Occipital lobe (tissue), 2 donors: ENCODE measurements around the gene USF1. TPM values are rescaled to one million over a fixed set of nuclear protein-coding genes. Genes with fewer than 3 reads are reported as not detected.
"Not testable (repeated sequence)": the region's sequence is repeated elsewhere in the genome, so short reads cannot be mapped to it uniquely, and the experiment has no call there.

Experiments used
- DNase-seq: peaks from one replicate; lab custom pipeline; 2025; lab: John Stamatoyannopoulos, UW
- total RNA-seq: library from RNA; depleted of rRNA; stranded (reverse); fragments of >200 nt; gene quantifications from one replicate; pipeline ENCODE4 v1.2.3, GENCODE V29; 2014

USF1 gene
- total RNA-seq, 1 donor from 2014 or later: 131 TPM

DNA sequence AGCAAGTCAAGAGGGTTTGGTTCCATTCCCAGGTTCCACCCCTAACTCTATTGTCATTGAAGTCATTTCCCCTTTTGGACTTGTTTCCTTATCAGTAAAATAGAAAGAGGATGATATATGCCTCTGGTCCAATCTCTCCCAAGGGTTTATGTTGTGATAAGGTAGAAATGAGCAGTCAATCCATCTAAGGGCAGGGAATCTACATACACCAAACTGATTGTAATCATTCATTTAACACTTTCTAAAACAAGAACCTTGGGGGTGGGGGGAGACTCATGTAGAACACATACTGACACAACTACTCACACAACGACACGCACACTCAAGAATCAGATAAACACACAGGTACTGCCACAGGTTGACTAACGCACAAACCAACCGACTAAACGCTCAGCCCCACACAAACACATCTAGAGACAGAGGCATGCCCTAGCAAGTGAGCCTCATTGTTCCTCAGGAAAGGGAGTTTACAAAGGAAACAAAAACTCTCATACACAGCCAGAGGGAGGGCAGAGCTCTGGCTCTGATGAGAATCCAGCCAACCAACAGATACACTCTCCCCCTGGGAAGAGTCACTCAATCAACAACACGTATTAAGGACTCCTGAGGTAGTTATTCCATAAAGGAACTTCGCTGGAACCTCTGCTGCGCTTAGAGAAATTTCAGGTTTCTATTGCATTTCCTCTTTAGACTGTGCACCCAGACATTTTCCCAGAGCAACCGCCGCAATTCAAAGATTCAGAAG, 25.9 kb downstream of the USF1 start:
- DNase-seq: no peak

DNA sequence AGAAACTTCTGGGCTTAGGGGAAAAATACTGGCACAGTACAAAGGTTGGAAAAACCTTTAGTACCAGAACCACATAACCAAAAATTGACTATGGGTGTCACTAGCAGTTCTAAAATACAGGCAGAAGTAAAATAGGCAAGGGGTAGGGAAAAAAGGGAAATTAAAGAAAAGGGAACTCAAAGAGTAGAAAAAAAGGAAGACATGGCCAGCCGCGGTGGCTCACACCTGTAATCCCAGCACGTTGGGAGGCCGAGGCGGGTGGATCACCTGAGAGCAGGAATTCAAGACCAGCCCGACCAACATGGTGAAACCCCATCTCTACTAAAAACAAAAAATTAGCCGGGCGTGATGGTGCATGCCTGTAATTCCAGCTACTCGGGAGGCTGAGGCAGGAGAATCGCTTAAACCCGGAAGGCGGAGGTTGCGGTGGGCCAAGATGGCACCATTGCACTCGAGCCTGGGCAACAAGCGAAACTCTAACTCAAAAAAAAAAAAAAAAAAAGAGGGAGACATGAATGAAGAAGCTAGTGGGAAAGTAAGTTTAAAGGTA, 26.6 kb downstream of the USF1 start:
- not testable (repeated sequence) for DNase-seq

DNA sequence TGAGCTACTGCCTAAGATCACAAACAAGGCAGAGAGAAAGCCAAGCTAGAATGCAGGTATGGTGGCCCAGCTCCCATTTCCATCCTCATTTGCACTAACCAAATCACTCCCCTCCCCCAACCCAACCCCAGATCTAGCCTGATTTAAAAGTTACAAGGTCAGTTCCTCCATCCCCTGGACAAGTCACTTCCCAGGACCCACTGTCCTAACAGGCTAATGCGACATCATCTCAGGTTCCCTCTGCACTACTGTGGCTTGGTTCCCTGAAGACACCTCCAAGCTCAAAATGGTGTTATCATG, 27.2 kb downstream of the USF1 start:
- no peak for DNase-seq

DNA sequence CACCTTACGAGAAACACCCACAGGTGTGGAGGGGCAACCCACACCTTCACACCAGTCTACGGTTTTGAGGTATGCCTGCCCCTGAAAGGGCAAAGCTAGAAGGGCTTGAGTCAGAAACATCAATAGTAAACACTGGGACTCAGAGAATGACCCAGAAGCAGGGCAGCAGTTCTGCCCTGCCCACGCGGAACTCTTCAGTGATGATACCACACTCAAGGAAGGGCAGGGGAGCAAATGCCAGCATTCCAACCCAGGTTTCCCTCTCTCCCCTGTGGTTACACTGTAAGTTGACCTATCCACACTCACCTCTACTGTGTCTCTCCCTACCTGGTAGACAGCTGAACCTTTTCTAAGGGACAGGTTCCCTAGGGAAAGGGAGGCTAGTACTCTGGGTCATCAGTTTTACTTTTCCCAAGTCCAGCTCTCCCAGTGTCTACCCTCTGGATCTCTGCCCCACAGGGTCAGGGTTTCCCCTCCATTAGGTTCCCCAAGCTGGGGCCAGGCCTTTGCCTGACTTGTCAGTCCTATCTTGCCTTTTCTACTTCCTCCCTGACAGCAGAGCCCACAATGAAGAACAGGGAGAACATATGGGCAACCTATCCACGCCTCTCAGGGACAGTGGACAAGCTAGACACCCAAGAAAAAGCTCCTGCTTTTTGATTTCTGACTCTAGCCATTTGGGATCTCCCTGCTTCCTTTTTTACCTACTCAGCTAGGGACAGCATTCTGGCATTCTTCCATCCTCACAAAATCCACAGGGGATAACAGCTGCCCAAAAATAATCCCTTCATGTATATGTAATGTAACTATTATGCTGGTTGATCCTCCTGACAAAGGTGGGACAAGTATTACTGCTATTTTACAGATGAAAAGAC, 27.8 kb downstream of the USF1 start:
- DNase-seq: no peak

DNA sequence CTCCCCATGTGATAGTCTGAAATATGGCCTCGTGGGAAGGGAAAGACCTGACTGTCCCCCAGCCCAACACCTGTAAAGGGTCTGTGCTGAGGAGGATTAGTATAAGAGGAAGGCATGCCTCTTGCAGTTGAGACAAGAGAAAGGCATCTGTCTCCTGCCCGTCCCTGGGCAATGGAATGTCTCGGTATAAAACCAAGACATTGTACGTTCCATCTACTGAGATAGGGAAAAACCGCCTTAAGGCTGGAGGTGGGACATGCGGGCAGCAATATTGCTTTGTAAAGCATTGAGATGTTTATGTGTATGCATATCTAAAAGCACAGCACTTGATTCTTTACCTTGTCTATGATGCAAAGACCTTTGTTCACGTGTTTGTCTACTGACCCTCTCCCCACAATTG, 28.6 kb downstream of the USF1 start:
- not testable (repeated sequence) for DNase-seq

DNA sequence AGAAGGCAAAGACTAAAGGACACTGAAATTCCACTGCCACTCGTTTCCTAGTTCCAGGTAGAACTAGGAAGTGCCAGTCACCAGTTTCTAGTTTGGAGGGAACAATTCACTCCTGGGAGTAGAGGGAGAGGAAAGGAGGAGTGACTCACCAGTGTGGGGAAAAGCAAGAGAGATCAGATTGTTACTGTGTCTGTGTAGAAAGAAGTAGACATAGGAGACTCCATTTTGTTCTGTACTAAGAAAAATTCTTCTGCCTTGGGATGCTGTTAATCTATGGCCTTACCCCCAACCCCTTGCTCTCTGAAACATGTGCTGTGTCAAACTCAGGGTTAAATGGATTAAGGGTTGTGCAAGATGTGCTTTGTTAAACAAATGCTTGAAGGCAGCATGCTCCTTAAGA, 29.1 kb downstream of the USF1 start:
- DNase-seq: not testable (repeated sequence)

DNA sequence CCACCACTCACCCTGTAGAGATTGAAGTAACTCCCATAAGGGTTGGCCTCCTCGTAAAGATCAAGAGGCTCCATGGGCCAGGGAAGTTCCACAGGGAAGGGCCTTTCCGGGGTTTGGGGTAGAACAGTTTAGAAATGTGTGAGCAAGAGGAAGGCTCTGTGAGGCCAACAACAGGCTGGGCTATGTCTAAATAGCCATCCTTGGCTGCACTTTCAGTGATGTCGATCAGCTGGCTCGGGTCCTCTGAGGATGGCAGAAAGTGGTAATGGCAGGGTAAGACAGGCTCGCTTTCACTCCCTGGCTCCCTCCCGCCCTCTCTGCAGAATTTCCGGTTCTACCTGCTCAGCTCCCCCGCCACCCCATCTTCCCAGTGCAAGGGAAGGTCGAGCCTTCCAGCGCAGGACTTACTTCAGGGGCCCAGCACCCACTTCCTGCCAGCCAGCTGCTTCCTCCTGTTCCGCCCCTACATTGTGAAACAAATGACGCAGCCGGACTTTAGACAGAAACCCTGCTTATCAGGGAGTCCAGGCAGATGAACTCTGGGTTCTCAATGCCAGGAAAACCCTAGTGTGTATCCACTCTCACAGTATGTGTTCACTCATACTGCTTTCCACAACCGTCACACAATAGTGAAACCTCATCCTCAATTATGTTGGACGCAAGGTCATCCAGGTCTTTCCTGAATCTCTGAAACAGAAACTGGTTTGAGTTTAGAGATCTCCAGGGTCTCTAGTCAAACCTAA, 32.1 kb downstream of the USF1 start:
- DNase-seq: no peak

DNA sequence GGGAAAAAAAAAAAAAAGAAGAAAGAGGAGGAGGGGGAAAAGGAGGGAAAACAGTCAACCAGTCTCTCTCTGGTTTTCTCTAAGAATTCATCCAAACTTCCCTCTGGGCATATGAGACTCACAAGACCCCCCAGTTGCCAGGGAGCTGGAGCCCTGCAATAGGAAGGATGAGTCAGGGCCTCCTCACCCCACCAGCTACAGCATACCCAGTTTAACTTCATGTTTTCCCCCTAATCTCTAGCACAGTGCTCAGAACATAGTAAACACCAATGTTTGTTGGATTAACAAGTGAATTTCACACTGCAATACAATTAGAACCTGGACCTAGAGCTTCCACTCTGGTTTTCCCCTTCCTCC, 32.7 kb downstream of the USF1 start:
- no peak for DNase-seq

DNA sequence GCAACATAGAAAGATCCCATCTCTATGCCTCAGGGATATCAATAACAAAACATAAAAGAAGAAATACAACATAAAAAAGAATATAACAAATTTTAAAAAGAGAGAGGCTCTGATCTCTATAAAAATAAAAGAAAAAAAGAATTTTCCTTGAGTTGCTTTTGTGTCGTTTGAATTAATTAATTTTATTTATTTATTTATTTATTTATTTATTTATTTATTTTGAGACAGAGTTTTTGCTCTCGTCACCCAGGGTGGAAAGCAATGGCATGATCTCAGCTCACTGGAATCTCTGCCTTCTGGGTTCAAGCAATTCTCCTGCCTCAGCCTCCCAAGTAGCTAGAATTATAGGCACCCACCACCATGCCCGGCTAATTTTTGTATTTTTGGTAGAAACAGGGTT, 33.4 kb downstream of the USF1 start:
- DNase-seq: no peak

DNA sequence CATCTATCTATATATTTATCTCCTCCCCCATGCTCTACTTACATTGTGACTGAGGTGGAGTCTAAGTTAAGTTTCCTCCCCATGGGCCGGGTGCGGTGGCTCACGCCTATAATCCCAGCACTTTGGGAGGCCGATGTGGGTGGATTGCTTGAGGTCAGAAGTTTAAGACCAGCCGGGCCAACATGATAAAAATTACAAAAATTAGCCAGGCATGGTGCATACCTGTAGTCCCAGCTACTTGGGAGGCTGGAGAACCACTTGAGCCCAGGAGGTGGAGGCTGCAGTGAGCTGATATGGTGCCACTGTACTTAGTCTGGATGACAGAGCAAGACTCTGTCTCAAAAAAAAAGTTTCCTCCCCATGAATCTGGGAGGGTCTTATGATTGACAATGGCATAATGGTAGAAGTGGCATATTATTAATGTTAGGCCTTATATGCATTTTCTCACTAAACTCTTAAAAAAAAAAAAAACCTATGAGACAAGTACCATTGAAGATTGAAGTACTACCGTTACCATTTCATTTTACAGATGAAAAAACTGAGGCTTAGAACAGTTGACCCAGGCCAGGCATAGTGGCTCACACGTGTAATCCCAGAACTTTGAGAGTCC, 36.1 kb downstream of the USF1 start:
- DNase-seq: no peak

DNA sequence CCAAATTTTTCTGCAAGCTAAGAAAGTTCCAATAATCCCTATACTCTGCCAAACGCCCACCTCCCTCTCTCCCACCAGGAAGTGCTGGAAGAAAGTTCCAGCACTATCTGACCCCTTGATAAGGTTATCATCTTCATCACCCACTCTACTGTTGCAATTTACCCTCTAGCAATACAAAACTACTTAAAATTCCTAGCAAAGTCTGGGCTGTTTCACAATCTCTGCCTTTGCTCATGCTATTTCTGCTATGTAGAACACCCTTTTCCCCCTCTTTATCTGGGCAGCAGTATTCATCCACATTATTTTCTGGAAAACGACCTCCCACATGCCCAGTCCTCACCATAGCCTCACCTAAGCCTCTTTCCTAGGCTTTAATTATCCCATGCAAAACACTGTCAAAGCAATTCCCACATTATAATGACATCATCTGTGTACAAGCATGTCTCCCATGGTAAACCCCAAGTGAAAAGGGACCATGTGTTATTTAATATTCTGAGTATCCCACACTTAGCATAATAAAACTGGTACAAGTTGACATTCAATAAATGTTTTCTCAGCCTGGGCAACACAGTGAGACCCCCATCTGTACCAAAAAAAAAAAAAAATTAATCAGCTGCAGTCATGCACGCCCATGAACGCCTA, 36.8 kb downstream of the USF1 start:
- DNase-seq: no peak

DNA sequence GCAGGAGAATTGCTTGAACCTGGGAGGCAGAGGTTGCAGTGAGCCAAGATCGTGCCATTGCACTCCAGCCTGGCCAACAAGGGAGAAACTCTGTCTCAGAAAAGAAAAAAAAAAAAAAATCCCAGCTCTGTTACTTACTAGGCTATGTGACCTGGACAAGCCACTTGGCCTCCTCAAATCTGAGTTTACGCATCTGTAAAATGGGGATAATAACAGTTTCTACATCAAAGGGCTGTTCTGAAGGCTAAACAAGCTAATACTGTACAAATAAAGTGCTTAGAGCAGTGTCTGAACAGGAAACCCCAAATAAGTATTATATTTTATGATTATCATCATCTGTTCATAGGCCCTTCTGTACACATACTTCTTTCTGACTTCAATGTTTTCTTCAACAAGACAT, 38.4 kb downstream of the USF1 start:
- DNase-seq: no peak

DNA sequence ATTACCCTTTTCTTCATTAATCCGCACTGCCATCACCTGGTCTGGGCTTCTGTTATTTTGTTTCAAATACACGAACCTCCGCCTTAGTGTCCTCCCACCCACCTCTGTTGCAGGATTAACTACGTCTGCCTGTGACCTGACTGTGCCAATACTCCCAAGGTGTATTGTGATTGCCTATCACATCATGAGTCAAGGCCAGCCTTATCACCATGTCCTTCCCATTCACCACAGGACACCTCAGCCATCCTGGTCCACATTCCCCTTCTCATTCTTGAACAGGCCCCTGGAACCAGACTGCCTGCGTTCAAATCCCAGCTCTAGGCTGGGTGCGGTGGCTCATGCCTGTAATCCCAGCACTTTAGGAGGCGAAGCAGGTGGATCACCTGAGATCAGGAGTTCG, 39.2 kb downstream of the USF1 start:
- no peak for DNase-seq

DNA sequence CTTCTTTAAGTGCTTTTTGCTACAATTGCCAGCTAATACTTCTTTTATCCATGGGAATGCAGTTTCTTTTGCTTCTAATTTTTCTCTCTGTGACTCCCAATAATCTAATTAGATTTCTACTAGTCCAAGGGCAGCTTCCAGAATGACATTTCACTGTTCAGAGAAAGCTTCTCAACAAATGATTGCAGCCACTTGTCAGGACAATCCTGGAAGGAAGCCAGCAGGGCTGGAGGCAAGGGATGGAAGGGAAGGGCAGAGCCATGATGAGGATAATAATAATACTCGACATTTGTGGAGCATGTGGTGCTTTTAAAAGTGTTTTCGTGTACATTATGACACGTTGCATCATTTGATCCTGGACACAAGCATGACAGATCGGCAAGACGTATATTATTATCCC, 44.3 kb downstream of the USF1 start:
- no peak for DNase-seq

DNA sequence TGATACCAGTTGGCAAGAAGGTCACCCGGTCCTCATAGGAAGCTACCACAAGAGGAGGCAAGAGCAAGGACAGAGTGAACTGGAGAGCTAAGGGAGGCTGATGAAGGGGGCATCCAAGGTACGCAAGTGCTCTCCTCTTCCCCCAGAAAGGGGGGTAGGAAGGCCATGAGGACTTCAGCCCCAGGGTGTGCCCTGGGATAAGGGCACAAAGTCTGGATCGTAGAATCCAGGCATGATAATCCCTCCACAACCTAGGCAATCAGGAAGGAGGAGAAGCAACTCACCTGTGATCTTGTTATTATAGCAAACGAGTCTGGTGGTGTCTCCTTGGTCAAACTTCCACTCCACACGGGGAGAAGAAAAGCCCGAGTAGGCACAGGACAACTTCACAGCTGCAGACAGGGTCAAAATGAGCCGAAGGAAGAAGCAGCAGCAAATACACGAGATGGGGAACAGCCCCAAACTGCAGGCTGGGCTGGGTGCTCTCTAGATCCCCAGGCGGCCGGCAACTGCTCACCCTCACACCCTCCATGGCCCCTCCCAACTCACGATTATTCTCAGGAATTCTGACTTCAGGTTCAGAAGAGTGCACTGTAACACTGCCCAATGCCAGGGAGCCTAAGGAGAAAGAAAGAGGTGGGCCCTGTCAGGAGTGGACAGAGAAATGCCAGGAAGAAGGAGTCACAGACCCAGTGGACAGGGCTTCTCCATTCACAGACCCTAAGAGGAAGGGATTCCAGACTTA, 44.9 kb downstream of the USF1 start:
- DNase-seq: no peak

DNA sequence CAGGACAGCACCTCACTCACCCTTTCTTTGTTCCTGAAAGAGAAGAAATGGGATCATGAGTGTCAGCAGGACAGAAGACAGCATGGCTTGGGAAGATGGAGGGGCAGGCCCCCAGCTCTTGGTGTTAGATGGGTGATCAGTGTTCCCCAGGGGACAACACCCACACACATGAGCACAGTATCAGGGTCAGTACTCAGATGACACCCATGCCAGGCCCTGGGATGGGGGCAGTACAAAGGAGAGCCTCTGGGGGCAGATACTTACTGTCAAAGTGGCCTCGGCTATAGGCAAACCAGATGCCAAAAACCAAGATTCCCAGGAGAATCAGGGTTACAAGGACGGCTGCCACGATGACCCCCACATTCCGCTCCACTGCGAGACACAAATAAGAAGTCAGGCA, 46.4 kb downstream of the USF1 start:
- no peak for DNase-seq

DNA sequence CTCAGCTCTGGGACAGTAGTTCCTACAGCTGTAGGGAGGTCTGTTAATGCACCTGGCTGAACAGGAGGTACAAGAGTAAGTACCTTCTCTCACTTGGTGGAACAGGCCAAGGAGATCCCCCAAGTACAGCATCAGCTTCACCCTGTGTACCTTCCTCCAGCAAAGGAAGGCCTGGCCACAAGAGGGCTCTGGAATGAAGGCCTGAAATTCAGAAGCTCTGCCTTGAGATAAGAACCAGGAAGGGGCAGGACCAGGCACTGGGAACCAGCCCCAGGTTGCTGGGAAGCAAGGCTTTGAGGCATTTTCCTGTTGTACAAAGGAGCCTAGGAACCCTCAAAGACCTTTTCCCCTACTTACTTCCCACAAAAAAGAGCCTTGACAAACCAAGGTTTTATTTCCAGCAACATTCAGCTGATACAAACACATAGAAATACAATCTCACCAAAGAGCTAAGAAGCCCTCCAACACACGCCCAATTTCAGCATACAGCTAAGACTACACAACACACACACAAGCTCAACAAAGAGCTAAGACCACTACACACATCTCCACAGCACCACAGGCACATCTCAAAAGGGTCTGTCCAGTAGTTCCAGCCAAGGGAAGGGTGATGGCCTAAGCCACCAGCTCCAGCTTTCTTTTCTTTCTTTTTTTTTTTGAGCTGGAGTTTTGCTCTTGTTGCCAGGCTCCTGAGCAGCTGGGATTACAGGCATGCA, 48.3 kb downstream of the USF1 start:
- DNase-seq: no peak

DNA sequence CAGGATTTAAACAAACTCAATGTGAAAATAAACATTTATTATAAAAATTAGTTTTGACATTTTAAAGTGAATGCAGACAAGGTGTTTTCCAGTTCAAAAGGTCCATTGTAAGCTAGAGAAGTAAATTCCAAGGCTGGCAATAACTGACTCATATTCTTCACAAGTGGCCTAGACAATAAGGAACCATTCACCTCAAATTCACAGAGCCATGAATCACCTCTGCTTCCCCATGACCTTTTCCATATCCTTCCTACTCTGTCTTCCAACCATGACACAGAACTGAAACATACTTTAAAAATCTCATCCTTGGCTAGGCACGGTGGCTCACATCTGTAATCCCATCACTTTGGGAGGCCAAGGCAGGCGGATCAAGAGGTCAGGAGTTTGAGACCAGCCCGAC, 49.6 kb downstream of the USF1 start:
- DNase-seq: no peak

DNA sequence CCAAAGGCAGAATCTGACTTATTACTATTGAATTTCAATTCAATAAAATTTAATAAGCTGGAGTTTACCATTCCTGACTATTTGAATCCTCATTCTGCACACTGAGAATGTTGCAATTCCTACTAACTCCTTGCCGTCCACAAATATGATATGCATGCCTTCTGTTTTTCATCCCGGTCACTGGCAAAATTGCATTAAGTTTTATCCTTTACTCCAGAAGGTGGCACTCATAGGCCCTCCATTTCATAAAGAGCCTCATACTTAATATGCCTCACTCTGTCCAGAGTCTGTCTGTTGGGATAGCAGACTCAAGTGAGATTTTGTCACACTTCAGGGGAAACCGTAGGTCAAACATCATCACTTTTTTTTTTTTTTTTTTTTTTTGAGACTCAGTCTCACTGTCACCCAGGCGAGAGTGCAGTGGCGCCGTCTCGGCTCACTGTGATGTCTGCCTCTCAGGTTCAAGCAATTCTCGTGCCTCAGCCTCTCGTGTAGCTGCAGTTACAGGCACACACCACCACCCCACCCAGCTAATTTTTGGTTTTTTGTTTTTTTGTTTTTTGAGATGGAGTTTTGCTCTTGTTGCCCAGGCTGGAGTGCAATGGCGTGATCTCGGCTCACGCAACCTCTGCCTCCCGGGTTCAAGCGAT, 52.1 kb downstream of the USF1 start:
- DNase-seq: no peak
